ENCODE measurements around the gene SUGCT. TPM values are rescaled to one million over a fixed set of nuclear protein-coding genes. Genes with fewer than 3 reads are reported as not detected.

SUGCT gene
- total and polyA plus RNA-seq, 2 experiments from 2014 or later = 21.4 to 57.8 TPM

- DNase-seq (ENCODE audit: low read depth in 1 of 2, low spot score in 1 of 2) = no peak
- no peak overlapping the region for H3K27ac ChIP-seq
- no peak for TF ChIP-seq CTCF (IDR thresholded peaks at IDR 0.05; ENCODE audit: low read depth, low read length)
- H3K9me3 ChIP-seq (ENCODE audit: low read depth) = no peaks in the 10 kb centered on the region
- no peaks in the 10 kb centered on the region for H3K27me3 ChIP-seq
- no peak overlapping the region for H3K4me3 ChIP-seq
- peaks cover 31% of the 10 kb centered on the region for H3K4me1 ChIP-seq (ENCODE audit: low read depth)
- H3K36me3 ChIP-seq = no peaks in the 10 kb centered on the region
These were observed 648.0 kb downstream of the SUGCT start for GRCh38 chr7:40782836-40783235.

GRCh38 chr7:40784176-40784575 is 649.4 kb downstream of the SUGCT start:
- DNase-seq (ENCODE audit: low read depth in 1 of 2, low spot score in 1 of 2) = peak in 1 of 2 donors; percentile 73
- Histone ChIP-seq H3K27ac (peak overlapping the region; percentile 75), H3K9me3 (ENCODE audit: low read depth) (no peaks in the 10 kb centered on the region), H3K4me1 (ENCODE audit: low read depth) (peaks cover 31% of the 10 kb centered on the region), H3K36me3 (no peaks in the 10 kb centered on the region), H3K4me3 (no peak overlapping the region), H3K27me3 (no peaks in the 10 kb centered on the region)
- TF ChIP-seq CTCF (IDR thresholded peaks at IDR 0.05; ENCODE audit: low read depth, low read length) = no peak

GRCh38 chr7:40786909-40787308 is 652.1 kb downstream of the SUGCT start:
- no peak for TF ChIP-seq CTCF (IDR thresholded peaks at IDR 0.05; ENCODE audit: low read depth, low read length)
- DNase-seq (ENCODE audit: low read depth in 1 of 2, low spot score in 1 of 2) = no peak
- H3K9me3 ChIP-seq (ENCODE audit: low read depth) = no peaks in the 10 kb centered on the region
- H3K27me3 ChIP-seq = no peaks in the 10 kb centered on the region
- H3K4me1 ChIP-seq (ENCODE audit: low read depth) = peaks cover 5% of the 10 kb centered on the region
- no peak overlapping the region for H3K4me3 ChIP-seq
- H3K36me3 ChIP-seq = no peaks in the 10 kb centered on the region
- H3K27ac ChIP-seq = no peak overlapping the region

- Histone ChIP-seq H3K9me3 (ENCODE audit: low read depth) (no peaks in the 10 kb centered on the region), H3K27ac (no peak overlapping the region), H3K27me3 (no peaks in the 10 kb centered on the region), H3K36me3 (no peaks in the 10 kb centered on the region), H3K4me1 (ENCODE audit: low read depth) (peaks cover 4% of the 10 kb centered on the region), H3K4me3 (no peak overlapping the region)
- DNase-seq (ENCODE audit: low read depth in 1 of 2, low spot score in 1 of 2) = no peak
- no peak for TF ChIP-seq CTCF (IDR thresholded peaks at IDR 0.05; ENCODE audit: low read depth, low read length)
These were observed 658.3 kb downstream of the SUGCT start for GRCh38 chr7:40793132-40793531.

- TF ChIP-seq CTCF (IDR thresholded peaks at IDR 0.05; ENCODE audit: low read depth, low read length) = no peak
These were observed 660.8 kb downstream of the SUGCT start for GRCh38 chr7:40795607-40796006.

GRCh38 chr7:40796723-40797122 is 661.9 kb downstream of the SUGCT start:
- Histone ChIP-seq H3K4me1 (ENCODE audit: low read depth) (peaks cover 12% of the 10 kb centered on the region), H3K27ac (no peak overlapping the region), H3K9me3 (ENCODE audit: low read depth) (no peaks in the 10 kb centered on the region), H3K36me3 (no peaks in the 10 kb centered on the region), H3K27me3 (no peaks in the 10 kb centered on the region), H3K4me3 (no peak overlapping the region)
- no peak for TF ChIP-seq CTCF (IDR thresholded peaks at IDR 0.05; ENCODE audit: low read depth, low read length)
- no peak for DNase-seq (ENCODE audit: low read depth in 1 of 2, low spot score in 1 of 2)

More at GRCh38 chr7:40795607-40796006, 660.8 kb downstream of the SUGCT start:
- no peaks in the 10 kb centered on the region for H3K9me3 ChIP-seq (ENCODE audit: low read depth)
- H3K27me3 ChIP-seq = no peaks in the 10 kb centered on the region
- no peak overlapping the region for H3K27ac ChIP-seq
- H3K4me1 ChIP-seq (ENCODE audit: low read depth) = peaks cover 7% of the 10 kb centered on the region
- DNase-seq (ENCODE audit: low read depth in 1 of 2, low spot score in 1 of 2) = peak in 1 of 2 donors; percentile 12
- H3K4me3 ChIP-seq = no peak overlapping the region
- no peaks in the 10 kb centered on the region for H3K36me3 ChIP-seq

Measured in cardiac muscle cell (in vitro differentiated cells and primary cell).